Lower lobe of right lung (tissue), 2 donors: Measurements from ENCODE around the gene SNRPN. TPM values are rescaled to one million over a fixed set of nuclear protein-coding genes. Genes with fewer than 3 reads are reported as not detected.

Experiments
- ATAC-seq, 2 donors: fragments of 200-7000 bp; cut with Tn5 transposase; one replicate each; pipeline ENCODE4 v1.9.1; 2020 to 2022; ENCODE audit warnings: mild to moderate bottlenecking in 2 of 2, moderate library complexity in 2 of 2
- DNase-seq: peaks from one replicate; pipeline ENCODE4 v3.0.0-alpha.2; 2020
- H3K27ac ChIP-seq: fragments of 200-600 bp; one replicate; pipeline ENCODE4 v1.8.0; 2022
- H3K27me3 ChIP-seq: fragments of 200-600 bp; one replicate; pipeline ENCODE4 v1.8.0; 2022; ENCODE audit warnings: low read depth
- H3K36me3 ChIP-seq: fragments of 200-600 bp; one replicate; pipeline ENCODE4 v1.8.0; 2022; ENCODE audit warnings: mild to moderate bottlenecking
- H3K4me1 ChIP-seq: fragments of 200-600 bp; one replicate; pipeline ENCODE4 v1.8.0; 2022
- H3K4me3 ChIP-seq: fragments of 200-600 bp; one replicate; pipeline ENCODE4 v1.8.0; 2022; ENCODE audit warnings: mild to moderate bottlenecking
- H3K9me3 ChIP-seq: fragments of 200-600 bp; one replicate; pipeline ENCODE4 v1.8.0; 2022
- intact Hi-C: fragments of 100-400 bp; cut with DNase I; formaldehyde crosslinking; loops from one replicate; pipeline ENCODE4 v1.11.0; 2022
- total RNA-seq: library from RNA; stranded (reverse); fragmentation: NEBNext Ultra II Directional; extraction: Animal tissue kit (Norgen Biotek cat#: 25700); gene quantifications from one replicate; pipeline ENCODE4 v1.2.1, GENCODE V29; 2021
- TF ChIP-seq, protein P1 (sequence below): fragments of 200-600 bp; IDR thresholded peaks from one replicate; pipeline ENCODE4 v1.8.0; 2022; ENCODE audit warnings: antibody characterized with exemption, mild to moderate bottlenecking
- donor health status: DM: no; HTN: yes; CAD: no; lungs with severe emphysema.

The SNRPN gene
- total RNA-seq, 1 donor from 2014 or later: 76.4 TPM

DNA sequence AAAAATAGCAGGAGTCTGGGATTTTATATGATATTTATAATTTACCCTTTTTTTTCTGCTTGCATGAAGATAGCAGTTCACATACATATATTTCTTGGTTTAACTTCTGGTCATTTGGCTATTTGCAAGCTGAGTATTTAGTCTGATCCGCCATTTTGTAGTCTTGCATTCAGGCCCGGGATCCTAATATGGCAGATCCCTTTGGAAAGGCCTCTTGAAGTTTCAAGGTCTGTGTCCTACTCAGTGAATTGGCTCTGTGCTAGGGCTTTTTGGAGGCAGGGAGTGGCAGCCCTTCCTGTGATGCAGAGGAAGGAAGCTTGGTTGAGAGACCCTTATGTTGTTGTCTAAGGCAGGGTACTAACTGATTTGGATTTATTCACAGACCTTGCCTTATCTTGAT, 2.9 kb downstream of the SNRPN start:
- H3K36me3 ChIP-seq: peaks cover 4% of the 10 kb centered on the region
- H3K9me3 ChIP-seq: peaks cover 12% of the 10 kb centered on the region
- H3K27me3 ChIP-seq: no peaks in the 10 kb centered on the region
- no peak for DNase-seq
- intact Hi-C loops: no loop called here
- ATAC-seq: no peak
- H3K4me3 ChIP-seq: no peak overlapping the region
- TF ChIP-seq, protein P1, sequence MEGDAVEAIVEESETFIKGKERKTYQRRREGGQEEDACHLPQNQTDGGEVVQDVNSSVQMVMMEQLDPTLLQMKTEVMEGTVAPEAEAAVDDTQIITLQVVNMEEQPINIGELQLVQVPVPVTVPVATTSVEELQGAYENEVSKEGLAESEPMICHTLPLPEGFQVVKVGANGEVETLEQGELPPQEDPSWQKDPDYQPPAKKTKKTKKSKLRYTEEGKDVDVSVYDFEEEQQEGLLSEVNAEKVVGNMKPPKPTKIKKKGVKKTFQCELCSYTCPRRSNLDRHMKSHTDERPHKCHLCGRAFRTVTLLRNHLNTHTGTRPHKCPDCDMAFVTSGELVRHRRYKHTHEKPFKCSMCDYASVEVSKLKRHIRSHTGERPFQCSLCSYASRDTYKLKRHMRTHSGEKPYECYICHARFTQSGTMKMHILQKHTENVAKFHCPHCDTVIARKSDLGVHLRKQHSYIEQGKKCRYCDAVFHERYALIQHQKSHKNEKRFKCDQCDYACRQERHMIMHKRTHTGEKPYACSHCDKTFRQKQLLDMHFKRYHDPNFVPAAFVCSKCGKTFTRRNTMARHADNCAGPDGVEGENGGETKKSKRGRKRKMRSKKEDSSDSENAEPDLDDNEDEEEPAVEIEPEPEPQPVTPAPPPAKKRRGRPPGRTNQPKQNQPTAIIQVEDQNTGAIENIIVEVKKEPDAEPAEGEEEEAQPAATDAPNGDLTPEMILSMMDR: no peak
- H3K27ac ChIP-seq: no peak overlapping the region
- H3K4me1 ChIP-seq: no peaks in the 10 kb centered on the region

DNA sequence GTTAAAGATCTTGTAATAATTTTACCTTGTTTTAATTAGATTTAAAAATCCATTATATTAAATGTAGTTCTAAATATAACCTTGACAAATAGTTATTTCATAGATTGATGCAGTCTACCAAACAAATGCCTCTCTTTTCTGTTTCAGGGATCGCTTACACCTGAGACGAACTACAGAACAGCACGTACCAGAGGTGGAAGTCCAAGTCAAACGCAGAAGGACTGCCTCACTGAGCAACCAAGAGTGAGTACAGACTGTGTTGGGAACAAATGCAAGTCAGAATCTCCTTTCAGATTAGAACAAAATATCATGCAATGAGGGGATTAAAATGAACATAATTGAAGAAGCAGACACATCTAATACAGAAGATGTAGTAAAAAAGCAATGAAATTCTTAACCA, 7.2 kb downstream of the SNRPN start:
- H3K27me3 ChIP-seq: no peaks in the 10 kb centered on the region
- ATAC-seq (no peak), DNase-seq (no peak)
- H3K27ac ChIP-seq: no peak overlapping the region
- intact Hi-C loops: no loop called here
- TF ChIP-seq, protein P1: no peak
- peaks cover 28% of the 10 kb centered on the region for H3K36me3 ChIP-seq
- peaks cover 17% of the 10 kb centered on the region for H3K9me3 ChIP-seq
- no peaks in the 10 kb centered on the region for H3K4me1 ChIP-seq
- H3K4me3 ChIP-seq: no peak overlapping the region

DNA sequence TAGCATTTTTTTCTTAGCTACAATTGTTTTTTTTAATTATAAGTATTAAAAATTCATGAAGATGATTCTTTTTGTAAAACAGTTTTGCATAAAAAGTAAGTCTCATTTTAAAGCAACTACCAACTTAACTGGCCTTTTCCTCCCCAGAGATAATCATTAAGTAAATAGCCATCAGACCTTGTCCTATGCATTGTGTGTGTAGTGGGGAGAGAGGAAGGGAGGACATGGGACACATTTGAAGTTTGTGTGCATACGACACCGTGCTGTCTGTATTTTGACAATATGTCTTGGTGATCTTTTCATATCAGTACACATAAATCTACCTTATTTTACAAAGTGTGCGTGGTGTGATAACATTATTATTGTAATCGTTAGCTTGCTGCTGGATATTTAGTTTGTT, 8.1 kb downstream of the SNRPN start:
- Histone ChIP-seq H3K27ac (no peak overlapping the region), H3K4me1 (no peaks in the 10 kb centered on the region), H3K36me3 (peaks cover 35% of the 10 kb centered on the region), H3K4me3 (no peak overlapping the region), H3K9me3 (peaks cover 17% of the 10 kb centered on the region), H3K27me3 (no peaks in the 10 kb centered on the region)
- ATAC-seq: no peak
- intact Hi-C loops: no loop called here
- DNase-seq: no peak
- TF ChIP-seq, protein P1: no peak

DNA sequence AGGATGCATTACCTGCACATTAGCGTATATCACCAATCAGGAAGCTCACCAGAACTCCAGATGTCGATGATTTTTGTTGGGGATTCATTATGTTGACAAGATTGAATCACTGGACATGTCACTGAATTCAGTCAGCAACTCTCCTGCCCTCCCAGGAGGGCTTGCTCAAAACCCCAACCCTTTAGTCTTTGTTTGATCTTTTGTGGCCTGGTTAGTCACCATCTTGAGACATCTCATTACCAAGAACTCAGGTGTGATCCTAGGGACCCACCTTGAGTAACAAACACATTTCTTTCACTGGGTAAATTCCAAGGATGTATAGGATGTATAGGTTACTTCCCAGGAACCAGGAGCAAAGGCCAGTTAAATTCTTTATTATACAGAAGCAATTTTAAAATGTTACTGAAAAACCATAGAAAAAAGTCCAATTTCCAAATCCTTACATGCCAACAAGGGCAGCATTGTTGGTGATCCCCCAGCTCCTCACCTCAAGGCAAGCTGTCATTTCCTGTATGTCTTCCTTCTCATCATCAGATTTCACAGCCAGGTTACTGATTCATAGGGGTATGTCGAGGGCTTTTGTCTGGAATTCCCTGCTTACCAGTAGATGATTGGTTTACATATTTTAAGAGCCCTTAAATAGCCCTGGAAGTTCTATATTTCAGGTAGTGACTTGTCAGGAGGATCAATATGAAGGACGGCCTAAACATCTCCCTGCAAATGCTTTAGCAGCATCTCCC, 11.7 kb downstream of the SNRPN start:
- Histone ChIP-seq H3K36me3 (peaks cover 55% of the 10 kb centered on the region), H3K9me3 (peaks cover 12% of the 10 kb centered on the region), H3K4me1 (no peaks in the 10 kb centered on the region), H3K4me3 (no peak overlapping the region), H3K27me3 (no peaks in the 10 kb centered on the region), H3K27ac (no peak overlapping the region)
- intact Hi-C loops: no loop called here
- no peak for ATAC-seq
- DNase-seq: no peak
- TF ChIP-seq, protein P1: no peak

DNA sequence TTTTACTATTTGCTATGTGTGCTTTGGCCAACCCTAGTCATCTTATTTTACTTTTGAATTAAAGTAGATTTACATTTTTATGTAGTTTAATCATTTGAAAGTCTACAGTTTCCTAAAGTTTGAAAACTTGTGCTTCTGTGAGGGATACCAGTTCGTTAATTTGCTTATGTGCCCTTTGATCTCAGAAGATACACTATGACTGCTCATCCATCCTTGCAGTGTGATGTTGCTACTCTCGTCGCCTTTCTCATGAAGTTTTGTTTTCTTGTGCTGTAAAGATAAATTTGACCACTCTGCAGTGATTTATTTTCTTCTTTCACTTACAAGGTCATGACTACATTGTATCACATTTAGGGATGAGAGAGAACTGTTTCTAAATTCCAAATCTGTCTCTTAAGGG, 16.3 kb downstream of the SNRPN start:
- intact Hi-C loops: no loop called here
- ATAC-seq (no peak), DNase-seq (no peak)
- H3K9me3 ChIP-seq: peaks cover 31% of the 10 kb centered on the region
- no peaks in the 10 kb centered on the region for H3K4me1 ChIP-seq
- H3K36me3 ChIP-seq: peaks cover 57% of the 10 kb centered on the region
- no peak overlapping the region for H3K4me3 ChIP-seq
- H3K27ac ChIP-seq: no peak overlapping the region
- TF ChIP-seq, protein P1: no peak
- H3K27me3 ChIP-seq: no peaks in the 10 kb centered on the region
